Activated CD8-positive, alpha-beta memory T cell treated with anti-CD3 and anti-CD28 coated beads, Interleukin-2, amount 50 U/mL, for 1 hour (primary cell): ENCODE data around the gene STK38.

Experiments used
- DNase-seq: peaks from one replicate; pipeline ENCODE4 v3.0.0-alpha.2; 2020; ENCODE audit errors: extremely low read depth

STK38 gene

DNA sequence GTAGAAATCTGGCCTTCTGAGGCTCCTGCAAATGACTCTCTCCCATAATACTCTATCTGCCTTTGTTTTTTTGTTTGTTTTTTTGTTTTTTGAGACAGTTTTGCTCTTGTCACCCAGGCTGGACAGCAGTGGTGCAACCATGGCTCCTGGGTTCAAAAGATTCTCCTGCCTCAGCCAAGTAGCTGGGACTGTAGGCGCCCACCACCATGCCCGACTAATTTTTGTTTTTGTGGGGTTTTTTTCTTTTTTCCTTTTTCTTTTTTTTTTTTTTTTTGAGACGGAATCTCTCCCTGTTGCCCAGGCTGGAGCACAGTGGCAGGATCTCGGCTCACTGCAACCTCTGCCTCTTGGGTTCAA, 16.6 kb upstream of the STK38 start:
- no peak for DNase-seq

DNA sequence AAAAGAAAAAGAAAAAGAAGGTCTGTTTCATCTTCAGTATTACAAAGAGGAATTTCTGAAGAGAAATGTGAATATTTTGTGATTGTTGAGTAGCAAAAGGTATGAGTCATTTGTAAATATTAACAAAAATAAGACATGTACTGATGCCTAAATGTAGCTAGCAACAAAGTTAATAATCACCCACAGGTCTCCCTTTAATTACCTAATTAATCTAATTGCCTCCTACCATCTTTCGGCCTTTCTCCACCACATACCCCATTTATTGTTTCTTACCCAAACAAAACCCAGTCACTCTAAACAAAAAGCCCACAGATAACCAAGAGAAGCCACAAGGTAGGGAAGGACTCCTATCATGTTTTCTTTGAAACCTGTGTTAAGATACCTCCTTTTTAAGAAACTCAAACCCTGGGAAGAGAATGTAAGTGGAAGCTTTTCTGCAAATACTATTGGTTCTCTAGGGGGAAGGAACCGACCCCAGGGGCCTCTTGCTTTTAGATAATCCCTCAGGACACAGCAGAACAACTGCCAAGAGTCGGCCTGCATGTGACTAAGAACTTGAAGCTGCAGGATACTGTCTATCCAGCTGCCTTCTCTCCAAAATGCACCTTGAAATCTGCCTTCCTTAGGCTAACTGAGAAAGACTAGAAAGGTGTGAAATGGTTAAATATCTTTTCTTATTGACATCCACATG, 16.1 kb upstream of the STK38 start:
- DNase-seq, result no peak

DNA sequence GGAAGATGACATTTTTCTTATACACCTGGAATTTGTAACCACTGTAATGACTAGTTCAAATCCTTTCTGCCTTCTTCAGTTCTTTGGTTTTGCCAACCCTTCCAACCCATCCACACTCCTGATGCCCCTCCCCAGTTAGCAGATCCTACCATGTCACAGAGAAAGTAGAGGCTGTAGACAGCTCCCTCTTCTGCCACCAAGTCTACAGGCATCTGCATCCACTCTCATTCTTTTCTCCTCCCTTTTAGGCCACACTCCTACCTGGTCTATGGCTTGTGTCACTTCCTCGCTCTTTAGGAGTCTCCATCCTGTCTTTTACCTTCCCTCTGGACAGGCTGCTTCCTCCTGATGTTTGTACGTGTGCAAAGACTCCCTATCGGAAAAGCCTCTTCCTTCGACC, 13.5 kb upstream of the STK38 start:
- DNase-seq, result no peak

DNA sequence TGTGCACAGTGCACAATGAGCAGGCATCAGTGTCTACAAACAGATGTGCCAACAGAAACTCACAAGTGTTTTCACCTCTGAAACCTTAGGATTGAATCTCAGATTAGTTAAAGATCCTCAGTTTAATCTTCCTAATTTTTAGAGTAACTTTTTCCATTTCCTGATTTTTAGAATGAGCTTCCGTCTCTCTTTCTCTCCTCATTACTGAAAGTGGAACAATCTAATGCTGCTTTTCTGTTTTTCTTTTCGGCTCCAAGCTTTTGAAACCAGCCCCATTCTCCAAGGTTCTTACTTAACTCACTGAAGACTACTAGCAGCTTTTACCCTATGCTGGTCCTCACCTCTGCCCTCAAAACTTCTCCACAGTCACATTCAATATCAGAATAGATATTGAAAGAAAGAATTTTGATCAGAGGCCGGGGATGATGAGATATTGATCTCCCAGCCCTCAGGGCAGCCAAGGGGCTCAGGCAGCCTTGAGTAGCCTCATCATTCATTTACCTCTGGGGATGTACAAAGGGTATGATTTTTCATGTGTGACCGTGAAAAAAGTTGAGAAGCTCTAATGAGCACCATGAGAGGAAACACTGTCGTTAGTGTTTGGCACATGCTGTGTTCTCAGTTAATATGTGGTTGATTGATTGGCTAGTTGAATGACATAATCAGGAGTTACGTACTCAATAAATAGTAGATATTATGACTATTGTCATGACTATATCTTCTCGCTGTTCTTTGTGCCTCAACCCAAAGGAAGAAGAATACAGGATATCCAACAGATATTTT, 11.9 kb upstream of the STK38 start:
- no peak for DNase-seq

DNA sequence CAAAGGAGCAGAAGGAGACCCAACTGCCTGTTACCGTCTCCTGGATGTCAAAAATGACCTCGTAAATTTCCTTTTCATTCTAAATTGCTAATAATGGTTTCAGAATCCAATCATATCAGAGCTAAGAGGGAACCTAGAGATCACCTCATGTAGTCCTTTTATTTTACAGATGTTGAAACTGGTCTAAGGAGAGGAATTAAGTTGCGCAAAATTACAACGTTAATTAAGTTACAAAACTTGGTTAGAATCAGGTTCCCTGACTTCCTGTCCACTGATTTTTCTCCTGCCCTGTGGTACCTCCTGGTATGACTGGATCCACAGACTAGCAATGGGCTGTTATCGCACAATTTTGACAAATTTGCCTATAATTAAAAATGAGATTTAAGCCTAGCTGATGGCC, 9.0 kb upstream of the STK38 start:
- no peak for DNase-seq

DNA sequence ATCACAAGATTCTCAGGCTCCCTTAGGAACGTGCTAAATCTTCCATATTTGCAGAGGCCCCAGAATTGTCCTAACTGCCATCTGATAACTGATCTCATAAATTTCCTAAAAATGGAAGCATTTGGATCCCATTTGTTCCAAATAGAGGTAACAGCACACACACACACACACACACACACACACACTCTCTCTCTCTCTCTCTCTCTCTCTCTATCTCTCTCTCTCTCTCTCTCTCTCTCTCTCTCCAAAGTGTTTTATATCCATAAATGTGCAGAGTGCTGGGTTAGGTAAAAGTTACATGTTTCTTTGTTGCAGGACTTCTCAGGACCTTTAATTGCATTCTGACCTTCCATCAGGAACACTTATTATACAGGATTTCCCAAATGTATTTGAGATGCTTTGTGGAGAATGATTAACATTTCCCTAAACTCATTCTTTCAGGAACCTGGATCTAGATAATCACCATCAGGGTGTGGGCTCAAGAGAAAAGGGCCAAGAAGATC, 8.5 kb upstream of the STK38 start:
- DNase-seq, result no peak

DNA sequence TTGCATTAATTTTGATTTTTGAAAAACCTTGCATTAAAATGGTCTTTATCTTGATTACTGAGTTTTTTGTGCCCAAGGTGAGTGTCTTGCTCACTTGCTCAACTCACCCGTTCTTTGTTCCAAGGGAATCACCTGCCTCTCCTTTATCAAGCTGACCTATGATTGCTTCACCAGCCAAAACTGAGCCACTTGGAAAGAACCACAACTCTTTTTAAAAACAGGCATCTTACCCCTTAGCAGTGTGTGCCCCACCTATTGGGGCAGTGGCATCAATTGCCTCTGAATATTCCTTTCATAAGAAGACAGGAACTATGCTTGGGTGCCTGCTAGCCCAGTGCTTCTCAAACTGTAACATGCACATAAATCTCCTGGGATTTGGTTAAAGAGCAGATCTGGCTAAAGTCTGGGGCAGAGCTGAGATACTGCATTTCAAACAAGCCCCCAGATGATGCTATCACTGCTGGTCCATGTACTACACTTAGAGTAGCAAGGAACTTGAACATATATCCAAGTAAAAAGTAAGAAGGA, 3.3 kb upstream of the STK38 start:
- no peak for DNase-seq

DNA sequence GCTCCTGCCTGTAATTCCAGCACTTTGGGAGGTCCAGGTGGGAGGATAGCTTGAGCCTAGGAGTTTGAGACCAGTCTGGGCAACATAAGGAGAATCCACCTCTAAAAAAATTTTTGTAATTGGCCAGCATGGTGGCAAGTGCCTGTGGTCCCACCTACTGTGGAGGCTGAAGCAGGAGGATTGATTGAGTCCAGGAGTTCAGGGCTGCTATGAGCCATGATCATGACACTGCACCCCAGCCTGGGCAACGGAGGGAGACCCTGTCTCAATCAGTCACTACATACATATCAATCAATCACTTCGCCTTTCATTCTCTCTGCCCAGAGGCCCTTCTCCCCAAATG, 1.1 kb upstream of the STK38 start:
- no peak for DNase-seq

DNA sequence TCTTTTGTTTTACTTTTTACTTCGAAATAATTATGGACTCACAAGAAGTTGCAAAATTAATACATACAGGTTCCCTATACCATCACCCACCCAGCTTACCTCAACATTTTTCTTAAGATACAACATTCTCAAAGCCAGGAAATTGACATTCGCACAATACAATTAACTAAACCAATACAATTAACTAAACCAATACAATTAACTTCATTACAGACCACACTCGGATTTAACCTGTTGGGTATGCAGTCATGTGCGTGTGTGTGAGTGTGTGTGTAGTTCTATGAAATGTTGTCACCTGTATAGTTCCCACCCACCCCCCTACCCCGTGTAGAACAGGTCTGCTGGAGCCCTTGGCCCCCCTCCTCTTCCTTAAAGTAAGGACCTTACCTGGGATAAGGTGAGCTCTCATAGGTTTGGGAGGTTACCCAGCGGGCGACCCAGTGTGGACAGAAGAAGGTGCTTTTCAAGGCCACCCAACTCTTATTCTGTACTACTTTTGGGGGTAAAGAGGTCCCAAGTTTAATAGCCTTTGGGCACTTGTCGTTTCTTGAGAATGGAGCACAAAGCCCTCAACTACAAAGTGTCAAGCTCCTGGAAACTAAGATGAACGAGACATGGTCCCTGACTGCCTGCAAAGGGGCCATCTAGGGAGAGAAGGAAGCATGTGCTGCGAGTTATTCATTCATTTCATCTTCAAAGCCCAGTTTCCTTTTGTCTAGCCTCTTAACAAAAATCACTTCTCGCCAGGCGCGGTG, 544 bp upstream of the STK38 start:
- DNase-seq, result no peak

DNA sequence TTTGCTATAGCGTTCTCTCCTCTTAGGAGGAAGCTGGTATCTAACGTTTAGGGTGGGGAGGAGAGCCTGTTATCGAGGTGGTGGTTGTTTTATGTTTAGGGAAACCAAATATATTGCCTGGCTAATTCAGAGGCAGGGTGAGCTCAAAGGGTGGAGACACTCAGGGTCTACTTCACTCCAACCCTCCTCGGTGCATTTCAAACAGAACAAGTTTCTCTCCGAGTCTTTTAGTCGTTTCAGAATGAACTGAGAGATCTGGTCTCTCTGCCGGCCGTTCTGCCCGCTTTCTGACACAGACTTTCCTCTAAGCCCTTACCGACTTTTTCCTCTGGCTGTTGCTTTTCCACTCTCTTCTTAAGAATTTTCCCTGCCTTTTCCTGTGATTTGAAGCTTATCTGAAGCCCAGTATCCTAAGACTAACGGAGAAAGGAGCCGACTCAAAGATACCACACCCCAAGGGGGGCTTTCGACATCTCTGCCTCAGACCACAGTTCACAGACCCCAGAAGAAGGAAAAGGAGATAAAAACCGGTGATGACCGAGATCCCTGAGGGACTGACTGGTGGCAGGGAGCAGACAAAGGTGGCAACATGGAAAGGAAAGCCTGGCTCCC, 865 bp downstream of the STK38 start:
- no peak for DNase-seq

DNA sequence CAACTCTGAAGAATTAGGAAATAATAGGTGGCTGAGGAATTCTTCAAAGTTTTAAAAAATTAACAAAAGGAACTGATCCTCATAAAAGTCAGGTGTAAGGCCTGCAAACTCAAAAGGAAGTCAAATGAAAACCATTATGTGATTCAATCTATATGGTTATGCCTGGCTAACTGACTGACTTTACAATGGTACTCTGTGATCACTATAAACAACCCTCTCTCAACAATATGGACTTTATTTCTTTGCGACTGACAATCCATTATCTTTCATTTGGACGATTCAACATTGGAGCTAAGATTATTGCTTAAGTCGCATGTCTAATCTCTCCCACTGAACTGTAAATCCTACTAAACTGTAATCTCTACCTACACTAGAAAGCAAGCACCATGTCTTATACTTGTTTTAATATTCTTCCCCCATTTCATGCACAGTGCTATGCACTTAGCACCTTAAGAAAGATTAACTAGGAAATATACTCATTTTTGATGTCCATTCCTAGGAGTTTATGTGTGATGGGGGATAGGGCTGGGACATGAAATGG, 1.4 kb downstream of the STK38 start:
- no peak for DNase-seq

DNA sequence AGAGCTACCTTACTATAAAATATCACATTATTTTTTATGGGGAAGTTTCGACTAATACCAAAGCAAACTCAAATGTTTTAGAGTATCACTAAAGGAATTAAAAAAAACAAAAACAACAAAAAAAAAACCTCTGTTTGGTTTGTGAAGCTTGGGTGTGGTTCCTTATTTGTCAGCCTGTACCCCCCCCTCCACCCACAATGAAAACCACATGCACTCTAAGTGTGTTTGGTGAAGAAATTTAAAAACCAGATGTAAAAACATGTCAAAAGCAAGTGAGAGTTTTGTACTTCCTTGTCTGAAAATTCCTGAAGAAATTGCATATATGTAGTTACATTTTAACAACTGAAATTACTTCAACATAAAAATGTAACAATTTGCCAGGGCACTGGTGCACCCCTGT, 3.1 kb downstream of the STK38 start:
- DNase-seq, result peak; percentile 44

DNA sequence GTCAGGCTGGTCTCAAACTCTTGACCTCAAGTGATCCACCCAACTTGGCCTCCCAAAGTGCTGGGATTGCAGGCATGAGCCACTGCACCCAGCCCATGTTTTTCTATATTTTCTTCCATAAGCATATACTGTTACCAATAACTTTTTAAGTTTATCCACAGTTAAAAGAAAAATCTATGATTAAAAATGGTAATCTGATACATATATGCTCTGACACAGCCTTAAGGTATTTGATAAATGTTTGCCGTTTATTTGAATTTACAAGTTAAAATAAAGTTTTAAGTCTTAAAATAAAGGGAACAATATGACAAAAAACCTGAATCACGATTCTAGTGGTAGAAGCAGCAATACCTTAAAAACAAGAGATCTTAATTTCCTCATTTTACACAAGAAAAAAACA, 5.2 kb downstream of the STK38 start:
- DNase-seq, result no peak

DNA sequence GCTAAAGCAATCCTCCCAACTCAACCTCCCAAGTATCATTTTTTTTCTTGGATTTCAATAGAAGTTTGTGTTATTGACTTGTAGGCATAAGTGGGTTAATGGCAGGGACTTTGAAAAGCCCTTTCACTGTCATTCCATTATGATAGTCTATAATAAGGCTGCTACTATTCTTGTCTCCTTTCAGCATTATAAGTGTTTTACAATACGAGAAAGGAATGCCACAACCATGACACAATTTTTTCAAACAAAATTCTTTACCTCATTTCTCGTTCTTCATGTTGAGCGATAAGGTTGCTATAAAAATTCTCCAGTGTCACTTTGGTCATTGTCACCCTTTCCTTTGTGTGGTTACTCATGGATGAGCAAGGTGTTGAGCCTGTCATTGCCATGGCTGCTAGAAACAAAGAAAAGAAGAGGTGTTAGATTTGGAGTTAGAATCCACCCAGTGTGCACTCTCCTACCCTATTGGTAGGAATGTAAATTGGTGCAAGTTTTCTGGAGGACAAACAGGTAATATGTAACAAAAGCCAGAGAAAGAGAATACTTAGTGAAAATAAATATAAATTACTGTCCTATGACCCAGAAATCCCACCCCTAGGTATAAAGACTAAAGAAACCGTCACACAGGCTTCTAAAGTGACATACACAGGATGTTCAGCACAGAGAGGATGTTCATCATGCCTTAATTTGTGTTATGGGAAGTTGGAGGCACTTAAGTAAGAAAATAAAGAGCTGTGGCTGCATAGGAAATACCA, 7.3 kb downstream of the STK38 start:
- no peak for DNase-seq

DNA sequence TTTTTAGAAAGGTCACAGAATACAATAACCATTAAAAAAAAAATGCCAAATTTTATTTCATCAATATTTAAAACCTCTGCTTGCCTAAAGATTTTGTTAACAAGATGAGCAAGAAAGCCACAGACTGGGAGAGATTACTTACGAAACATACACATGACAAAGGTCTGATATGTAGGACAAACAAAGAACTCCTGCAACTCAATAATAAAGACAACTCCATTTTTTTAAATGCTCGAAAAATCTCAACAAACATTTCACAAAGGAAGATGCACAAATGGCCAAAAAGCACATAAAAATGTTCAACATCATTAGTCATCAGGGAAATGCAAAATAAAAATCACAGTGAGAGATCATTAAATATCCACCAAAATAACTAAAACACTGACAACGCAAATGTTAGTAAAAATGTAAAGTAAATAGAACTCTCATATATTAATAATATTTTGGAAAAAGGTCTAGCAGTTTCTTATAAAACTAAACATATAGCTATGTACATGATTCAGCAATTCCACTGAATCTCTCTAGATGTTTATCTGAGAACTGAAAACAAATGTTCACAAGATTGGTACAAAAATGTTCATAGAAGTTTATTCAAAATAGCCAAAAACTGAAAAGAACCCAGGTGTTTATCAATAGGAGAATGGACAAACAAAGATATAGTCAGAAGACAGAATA, 10.3 kb downstream of the STK38 start:
- DNase-seq, result no peak

DNA sequence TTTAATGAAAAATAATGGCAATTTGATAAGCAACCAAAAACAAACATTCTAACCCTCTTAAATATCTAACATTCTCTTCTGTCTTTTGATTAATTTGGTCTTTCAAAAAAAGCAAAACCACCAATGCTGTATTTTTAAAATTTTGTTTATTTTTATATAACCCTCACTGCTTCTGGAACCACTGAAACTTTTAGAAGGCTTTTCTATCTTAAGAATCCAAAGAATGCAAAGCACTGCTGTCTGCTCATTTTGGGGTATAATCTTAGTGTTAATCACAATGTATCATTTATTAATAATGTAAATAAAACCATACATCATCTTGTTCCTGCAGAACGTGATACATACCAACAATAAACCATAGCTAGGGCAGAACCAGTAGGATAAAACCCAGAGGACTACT, 14.0 kb downstream of the STK38 start:
- no peak for DNase-seq

DNA sequence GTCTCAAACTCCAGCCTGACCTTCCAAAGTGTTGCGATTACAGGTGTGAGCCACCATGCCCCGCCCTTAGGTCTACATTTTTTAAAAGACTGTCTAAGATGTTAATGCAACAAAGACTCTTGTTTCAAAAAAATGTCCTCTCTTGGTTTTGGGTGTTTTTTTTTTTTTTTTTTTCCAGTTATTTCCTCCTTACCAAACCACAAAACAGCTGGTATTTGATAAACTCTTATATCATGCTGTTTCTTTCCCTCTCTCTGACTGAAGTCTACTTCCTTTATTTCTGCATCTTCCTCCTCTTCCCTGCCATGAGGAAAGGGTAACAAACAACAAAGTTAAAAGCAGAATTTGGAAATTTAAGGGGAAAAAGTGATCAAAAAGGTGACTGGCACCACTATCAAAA, 21.2 kb downstream of the STK38 start:
- DNase-seq, result no peak

DNA sequence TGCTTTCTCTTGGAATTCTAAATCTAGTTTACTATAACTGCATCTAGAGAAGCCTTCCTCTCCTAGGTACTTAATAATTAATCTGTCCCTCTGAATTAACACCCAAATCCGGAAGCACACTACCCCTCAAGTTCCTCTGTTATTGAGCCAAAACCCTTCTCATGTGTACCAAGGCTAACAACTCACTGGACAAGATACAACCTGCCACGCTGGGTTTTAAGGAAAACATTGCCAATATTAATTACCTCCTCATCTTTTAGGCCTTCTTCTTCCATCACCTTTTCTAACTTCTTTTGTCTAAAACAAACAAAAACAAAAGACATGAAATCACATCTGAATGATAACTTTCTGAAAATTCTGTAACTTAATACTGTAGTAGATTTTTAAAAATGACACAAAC, 21.9 kb downstream of the STK38 start:
- DNase-seq, result no peak

DNA sequence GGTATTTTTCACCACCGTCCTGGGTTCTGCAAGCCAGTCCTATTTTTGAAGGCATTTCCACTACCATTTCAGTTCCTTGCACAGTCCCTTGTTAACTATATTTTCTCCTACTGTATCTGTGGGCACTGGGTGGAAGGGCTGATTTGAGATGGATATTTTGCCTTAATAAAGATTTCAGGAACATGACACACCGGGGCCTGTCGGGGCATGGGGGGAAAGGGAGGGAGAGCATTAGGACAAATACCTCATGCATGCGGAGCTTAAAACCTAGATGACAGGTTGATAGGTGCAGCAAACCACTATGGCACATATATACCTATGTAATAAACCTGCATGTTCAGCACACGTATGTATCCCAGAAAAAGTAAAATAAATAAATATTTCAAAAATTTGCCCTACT, 22.4 kb downstream of the STK38 start:
- no peak for DNase-seq

DNA sequence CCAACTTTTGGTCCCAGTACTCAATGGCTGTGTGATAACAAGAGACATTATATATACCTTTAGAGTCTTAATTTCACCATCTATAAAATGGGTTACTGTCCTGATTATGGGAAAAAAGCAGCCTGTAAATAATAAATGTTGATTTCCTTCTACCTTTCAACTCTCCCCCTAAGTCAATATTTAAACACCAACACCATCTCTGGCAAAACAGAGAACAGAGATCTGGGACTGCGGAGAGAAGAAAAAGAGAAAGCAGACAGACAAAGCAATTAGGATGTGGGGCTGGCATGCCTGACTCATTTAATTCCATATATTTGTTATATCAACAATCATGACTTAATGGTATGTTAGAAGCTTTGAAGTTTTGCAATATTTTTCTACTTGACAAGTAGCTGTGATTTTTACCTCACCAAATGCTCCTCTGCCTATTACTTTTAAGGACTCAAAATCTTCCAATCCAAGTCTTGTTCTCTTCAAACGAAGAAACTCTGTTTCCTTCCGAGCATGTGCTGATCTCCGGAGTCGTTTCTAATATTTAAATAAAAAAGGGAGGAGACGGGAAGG, 23.3 kb downstream of the STK38 start:
- no peak for DNase-seq
